ENCODE results near the gene MPLKIP.
"Not testable (repeated sequence)": the region's sequence is repeated elsewhere in the genome, so short reads cannot be mapped to it uniquely, and the experiment has no call there.

DNA sequence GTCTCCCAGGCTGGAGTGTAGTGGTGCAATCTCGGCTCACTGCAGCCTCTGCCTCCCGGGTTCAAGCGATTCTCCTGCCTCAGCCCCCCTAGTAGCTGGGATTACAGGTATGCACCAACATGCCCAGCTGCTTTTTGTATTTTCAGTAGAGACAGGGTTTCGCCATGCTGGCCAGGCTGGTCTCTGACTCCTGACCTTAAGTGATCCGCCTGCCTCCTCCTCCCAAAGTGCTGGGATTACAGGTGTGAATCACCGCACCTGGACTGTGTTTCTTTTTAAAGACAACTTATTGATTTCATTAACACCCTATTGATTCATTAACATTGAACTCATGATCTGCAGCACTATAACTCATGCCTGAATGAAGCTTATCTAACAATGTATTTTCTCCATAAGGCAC is 40.8 kb upstream of the MPLKIP start:
- not testable (repeated sequence) for TF ChIP-seq POLR2AphosphoS5, POLR2A (IDR thresholded peaks at IDR 0.05)
- TF ChIP-seq, protein P1, sequence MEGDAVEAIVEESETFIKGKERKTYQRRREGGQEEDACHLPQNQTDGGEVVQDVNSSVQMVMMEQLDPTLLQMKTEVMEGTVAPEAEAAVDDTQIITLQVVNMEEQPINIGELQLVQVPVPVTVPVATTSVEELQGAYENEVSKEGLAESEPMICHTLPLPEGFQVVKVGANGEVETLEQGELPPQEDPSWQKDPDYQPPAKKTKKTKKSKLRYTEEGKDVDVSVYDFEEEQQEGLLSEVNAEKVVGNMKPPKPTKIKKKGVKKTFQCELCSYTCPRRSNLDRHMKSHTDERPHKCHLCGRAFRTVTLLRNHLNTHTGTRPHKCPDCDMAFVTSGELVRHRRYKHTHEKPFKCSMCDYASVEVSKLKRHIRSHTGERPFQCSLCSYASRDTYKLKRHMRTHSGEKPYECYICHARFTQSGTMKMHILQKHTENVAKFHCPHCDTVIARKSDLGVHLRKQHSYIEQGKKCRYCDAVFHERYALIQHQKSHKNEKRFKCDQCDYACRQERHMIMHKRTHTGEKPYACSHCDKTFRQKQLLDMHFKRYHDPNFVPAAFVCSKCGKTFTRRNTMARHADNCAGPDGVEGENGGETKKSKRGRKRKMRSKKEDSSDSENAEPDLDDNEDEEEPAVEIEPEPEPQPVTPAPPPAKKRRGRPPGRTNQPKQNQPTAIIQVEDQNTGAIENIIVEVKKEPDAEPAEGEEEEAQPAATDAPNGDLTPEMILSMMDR (IDR thresholded peaks at IDR 0.05), result not testable (repeated sequence)
